Measurements from ENCODE around the gene FBXO17.
"Not testable (repeated sequence)": the region's sequence is repeated elsewhere in the genome, so short reads cannot be mapped to it uniquely, and the experiment has no call there.

FBXO17 gene

GRCh38 chr19:38975214-38975860 lies at the start of gene FBXO17:
Gene FBXO17, minus strand, starts transcription at chr19:38975742. Its CDS starts 25,423 bp downstream, at chr19:38950319.
- DNase-seq (ENCODE audit: low read depth in 2 of 2) = no peak

GRCh38 chr19:39024875-39025641 lies 49.5 kb upstream of the FBXO17 start:
- no peak for DNase-seq (ENCODE audit: low read depth in 2 of 2)

GRCh38 chr19:39021063-39021462 lies 45.5 kb upstream of the FBXO17 start:
- DNase-seq (ENCODE audit: low read depth in 2 of 2) = no peak

- no peak for DNase-seq (ENCODE audit: low read depth in 2 of 2)
These were observed 42.1 kb upstream of the FBXO17 start for GRCh38 chr19:39017646-39018045.

- DNase-seq (ENCODE audit: low read depth in 2 of 2) = no peak
These were observed 41.5 kb upstream of the FBXO17 start for GRCh38 chr19:39017026-39017425.

GRCh38 chr19:39014037-39014436 lies 38.5 kb upstream of the FBXO17 start:
- DNase-seq (ENCODE audit: low read depth in 2 of 2) = no peak

- no peak for DNase-seq (ENCODE audit: low read depth in 2 of 2)
These were observed 33.5 kb upstream of the FBXO17 start for GRCh38 chr19:39009001-39009400.

- DNase-seq (ENCODE audit: low read depth in 2 of 2) = no peak
These were observed 32.6 kb upstream of the FBXO17 start for GRCh38 chr19:39008137-39008536.

GRCh38 chr19:39007096-39007495 lies 31.6 kb upstream of the FBXO17 start:
- no peak for DNase-seq (ENCODE audit: low read depth in 2 of 2)

GRCh38 chr19:39004403-39004802 lies 28.9 kb upstream of the FBXO17 start:
- DNase-seq (ENCODE audit: low read depth in 2 of 2) = no peak

GRCh38 chr19:39003796-39004195 lies 28.3 kb upstream of the FBXO17 start:
- no peak for DNase-seq (ENCODE audit: low read depth in 2 of 2)

GRCh38 chr19:39003188-39003587 lies 27.6 kb upstream of the FBXO17 start:
- DNase-seq (ENCODE audit: low read depth in 2 of 2) = no peak

GRCh38 chr19:39001041-39001440 lies 25.5 kb upstream of the FBXO17 start:
- no peak for DNase-seq (ENCODE audit: low read depth in 2 of 2)

- not testable (repeated sequence) for DNase-seq (ENCODE audit: low read depth in 2 of 2)
These were observed 22.0 kb upstream of the FBXO17 start for GRCh38 chr19:38997576-38997975.

- no peak for DNase-seq (ENCODE audit: low read depth in 2 of 2)
These were observed 17.7 kb upstream of the FBXO17 start for GRCh38 chr19:38993271-38993670.

GRCh38 chr19:38990949-38991697 lies 15.6 kb upstream of the FBXO17 start:
- DNase-seq (ENCODE audit: low read depth in 2 of 2) = no peak

- not testable (repeated sequence) for DNase-seq (ENCODE audit: low read depth in 2 of 2)
These were observed 14.1 kb upstream of the FBXO17 start for GRCh38 chr19:38989614-38990013.

- DNase-seq (ENCODE audit: low read depth in 2 of 2) = no peak
These were observed 13.6 kb upstream of the FBXO17 start for GRCh38 chr19:38989066-38989605.

GRCh38 chr19:38988627-38989026 lies 13.1 kb upstream of the FBXO17 start:
- not testable (repeated sequence) for DNase-seq (ENCODE audit: low read depth in 2 of 2)

GRCh38 chr19:38987745-38988144 lies 12.2 kb upstream of the FBXO17 start:
- not testable (repeated sequence) for DNase-seq (ENCODE audit: low read depth in 2 of 2)

- DNase-seq (ENCODE audit: low read depth in 2 of 2) = no peak
These were observed 9.7 kb upstream of the FBXO17 start for GRCh38 chr19:38985262-38985661.
